Suprapubic skin (tissue), 4 donors: ENCODE measurements around the gene HOXA7. TPM values are rescaled to one million over a fixed set of nuclear protein-coding genes. Genes with fewer than 3 reads are reported as not detected.

Experiments
- DNase-seq, 2 donors: peaks; one replicate each; pipeline ENCODE4 v3.0.0-alpha.2; 2019; ENCODE audit warnings: low spot score in 2 of 2
- H3K27ac ChIP-seq: fragments of 200-600 bp; sonication (generic); one replicate; pipeline ENCODE4 v1.5.1; 2019
- H3K27me3 ChIP-seq: fragments of 200-600 bp; sonication (generic); one replicate; pipeline ENCODE4 v1.5.1; 2019
- H3K36me3 ChIP-seq: fragments of 200-600 bp; sonication (generic); one replicate; pipeline ENCODE4 v1.5.1; 2019
- H3K4me1 ChIP-seq: fragments of 200-600 bp; sonication (generic); one replicate; pipeline ENCODE4 v1.5.1; 2019
- H3K4me3 ChIP-seq: fragments of 200-600 bp; sonication (generic); one replicate; pipeline ENCODE4 v1.5.1; 2019; ENCODE audit warnings: mild to moderate bottlenecking
- H3K9me3 ChIP-seq: fragments of 200-600 bp; sonication (generic); one replicate; pipeline ENCODE4 v1.5.1; 2019
- EP300 ChIP-seq: sonication (generic); formaldehyde crosslinking; IDR thresholded peaks from one replicate; pipeline ENCODE4 v1.6.1; 2017; ENCODE audit warnings: antibody characterized with exemption
- POLR2A ChIP-seq, 2 donors: fragments of 450-650 bp; IDR thresholded peaks; one replicate each; pipeline ENCODE4 v1.6.1; 2017; ENCODE audit warnings: antibody characterized with exemption in 2 of 2, mild to moderate bottlenecking in 2 of 2, moderate library complexity in 2 of 2
- POLR2AphosphoS5 ChIP-seq, 3 donors: sonication (generic); formaldehyde crosslinking; IDR thresholded peaks; one replicate each; pipeline ENCODE4 v1.6.1; 2017; ENCODE audit warnings: antibody characterized with exemption in 3 of 3
- WGBS: methylation state at CpG from one replicate; pipeline ENCODE4 v1.1.5; 2018; 5-methylcytosine and 5-hydroxymethylcytosine counted together
- total RNA-seq, 4 donors: library from RNA; depleted of rRNA; stranded (reverse); fragments of >200 nt; gene quantifications; one replicate each; pipeline ENCODE4 v1.1.0, GENCODE V29; 2016
- TF ChIP-seq, protein P1 (sequence below), 2 donors: fragments of 200-600 bp in 1 of 2; fragments of 450-650 bp in 1 of 2; sonication (generic) in 1 of 2; IDR thresholded peaks; one replicate each; pipeline ENCODE4 v1.5.1; 2016 to 2019; ENCODE audit warnings: antibody characterized with exemption in 2 of 2, mild to moderate bottlenecking in 1 of 2, moderate library complexity in 1 of 2

HOXA7 gene
- total RNA-seq, 4 donors from 2014 or later: 14.8 to 23.6 (median 17.5) TPM

DNA sequence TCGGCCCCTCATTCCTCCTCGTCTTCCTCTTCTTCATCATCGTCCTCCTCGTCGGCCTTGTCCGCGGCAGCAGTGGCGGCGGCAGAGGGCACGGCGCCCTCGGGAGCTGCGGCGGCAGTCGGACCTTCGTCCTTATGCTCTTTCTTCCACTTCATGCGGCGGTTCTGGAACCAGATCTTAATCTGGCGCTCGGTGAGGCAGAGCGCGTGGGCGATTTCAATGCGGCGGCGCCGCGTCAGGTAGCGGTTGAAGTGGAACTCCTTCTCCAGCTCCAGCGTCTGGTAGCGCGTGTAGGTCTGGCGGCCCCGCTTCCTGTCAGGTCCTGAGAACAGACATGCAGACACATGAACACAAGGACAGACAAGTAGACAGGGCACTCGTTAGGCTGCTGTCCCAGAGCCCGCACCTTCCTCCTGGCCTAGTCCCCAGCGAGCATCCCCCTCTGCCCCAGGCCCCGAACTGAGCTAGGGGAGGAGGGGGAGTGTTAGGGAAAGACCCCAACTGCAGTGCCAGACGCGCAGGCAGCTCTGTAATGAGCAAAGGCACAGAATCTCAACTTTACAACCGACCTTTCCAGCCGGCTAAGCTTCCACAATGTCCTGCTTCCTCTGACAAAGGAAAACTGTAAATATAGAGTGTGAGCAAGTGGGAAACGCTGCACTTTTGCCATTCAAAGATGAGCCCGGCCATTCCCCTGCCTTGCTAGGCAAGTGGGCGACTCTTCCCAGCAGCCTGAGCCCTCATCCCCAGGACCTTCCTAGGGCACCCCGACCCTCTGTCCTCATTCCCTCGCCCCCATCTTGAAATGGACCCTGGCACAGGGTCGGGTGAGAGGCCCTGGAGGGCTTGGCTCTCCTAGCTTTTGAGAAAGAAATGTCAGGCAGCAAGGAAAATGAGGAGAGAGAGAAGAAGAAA lies 1.3 kb downstream of the HOXA7 start:
- peaks cover 15% of the 10 kb centered on the region for H3K27me3 ChIP-seq
- peak overlapping the region; percentile 84 for H3K4me3 ChIP-seq
- peak overlapping the region; percentile 97 for H3K27ac ChIP-seq
- peaks cover 86% of the 10 kb centered on the region for H3K4me1 ChIP-seq
- H3K9me3 ChIP-seq: no peaks in the 10 kb centered on the region
- no peaks in the 10 kb centered on the region for H3K36me3 ChIP-seq
- no peak for TF ChIP-seq POLR2AphosphoS5 (IDR thresholded peaks at IDR 0.05)
- TF ChIP-seq, protein P1, sequence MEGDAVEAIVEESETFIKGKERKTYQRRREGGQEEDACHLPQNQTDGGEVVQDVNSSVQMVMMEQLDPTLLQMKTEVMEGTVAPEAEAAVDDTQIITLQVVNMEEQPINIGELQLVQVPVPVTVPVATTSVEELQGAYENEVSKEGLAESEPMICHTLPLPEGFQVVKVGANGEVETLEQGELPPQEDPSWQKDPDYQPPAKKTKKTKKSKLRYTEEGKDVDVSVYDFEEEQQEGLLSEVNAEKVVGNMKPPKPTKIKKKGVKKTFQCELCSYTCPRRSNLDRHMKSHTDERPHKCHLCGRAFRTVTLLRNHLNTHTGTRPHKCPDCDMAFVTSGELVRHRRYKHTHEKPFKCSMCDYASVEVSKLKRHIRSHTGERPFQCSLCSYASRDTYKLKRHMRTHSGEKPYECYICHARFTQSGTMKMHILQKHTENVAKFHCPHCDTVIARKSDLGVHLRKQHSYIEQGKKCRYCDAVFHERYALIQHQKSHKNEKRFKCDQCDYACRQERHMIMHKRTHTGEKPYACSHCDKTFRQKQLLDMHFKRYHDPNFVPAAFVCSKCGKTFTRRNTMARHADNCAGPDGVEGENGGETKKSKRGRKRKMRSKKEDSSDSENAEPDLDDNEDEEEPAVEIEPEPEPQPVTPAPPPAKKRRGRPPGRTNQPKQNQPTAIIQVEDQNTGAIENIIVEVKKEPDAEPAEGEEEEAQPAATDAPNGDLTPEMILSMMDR (IDR thresholded peaks at IDR 0.05): no peak
- peak; percentile 70 to 77 for DNase-seq
- WGBS: 49% methylated on average over 27 of the region's 48 CpGs

DNA sequence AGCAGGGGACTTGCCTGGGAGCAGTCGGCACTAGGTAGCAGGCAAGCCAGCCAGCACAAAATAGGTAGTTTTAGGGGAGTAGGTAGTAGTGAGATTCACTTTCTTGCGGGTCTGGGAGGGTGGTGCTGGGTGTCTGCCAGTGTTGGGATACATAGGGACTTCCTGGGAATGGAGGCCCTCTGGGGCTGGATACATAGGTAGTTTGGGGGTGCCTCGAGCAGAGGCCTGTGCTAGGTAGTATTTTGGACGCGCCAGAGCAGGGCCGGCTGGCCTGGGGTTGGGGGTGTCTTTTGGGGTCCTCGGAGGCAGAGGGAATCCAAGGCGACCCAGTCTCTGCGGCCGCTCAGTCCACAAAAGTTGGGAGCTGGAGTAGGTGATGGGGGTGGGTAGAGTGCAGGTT lies 2.1 kb downstream of the HOXA7 start:
- peak in 1 of 2 donors; percentile 76 for DNase-seq
- H3K4me3 ChIP-seq: peak overlapping the region; percentile 84
- TF ChIP-seq POLR2AphosphoS5 (IDR thresholded peaks at IDR 0.05) (no peak), EP300 (no peak), POLR2A (IDR thresholded peaks at IDR 0.05) (no peak)
- TF ChIP-seq, protein P1 (IDR thresholded peaks at IDR 0.05): no peak
- H3K9me3 ChIP-seq: no peaks in the 10 kb centered on the region
- 70% methylated on average over 10 of the region's 10 CpGs for WGBS
- H3K4me1 ChIP-seq: peaks cover 91% of the 10 kb centered on the region
- H3K27ac ChIP-seq: peak overlapping the region; percentile 97
- no peaks in the 10 kb centered on the region for H3K36me3 ChIP-seq
- H3K27me3 ChIP-seq: peaks cover 15% of the 10 kb centered on the region

DNA sequence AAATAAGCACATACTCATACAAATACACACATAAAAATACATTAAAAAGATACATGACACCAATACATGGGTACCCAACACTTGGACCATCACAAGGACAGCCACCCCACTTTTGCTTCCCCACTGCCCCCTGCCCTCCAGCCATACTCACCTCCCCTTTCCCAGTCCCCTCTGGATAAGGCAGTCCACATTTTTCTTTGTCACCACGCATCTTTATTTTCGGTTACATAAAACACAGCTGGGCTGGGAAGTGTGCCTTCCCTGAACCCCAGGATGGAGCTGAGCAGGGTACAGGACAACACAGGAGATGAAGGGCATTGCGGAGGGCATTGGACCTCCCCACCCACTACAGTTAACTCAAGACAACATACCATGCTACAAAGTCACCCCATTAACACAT lies 2.9 kb downstream of the HOXA7 start:
- no peak for DNase-seq
- H3K27ac ChIP-seq: peak overlapping the region; percentile 97
- H3K4me3 ChIP-seq: no peak overlapping the region
- H3K27me3 ChIP-seq: peaks cover 19% of the 10 kb centered on the region
- no peaks in the 10 kb centered on the region for H3K36me3 ChIP-seq
- 70% methylated on average over 3 of the region's 3 CpGs for whole genome bisulfite sequencing
- peaks cover 95% of the 10 kb centered on the region for H3K4me1 ChIP-seq
- no peak for TF ChIP-seq EP300
- no peak for TF ChIP-seq POLR2A (IDR thresholded peaks at IDR 0.05)
- TF ChIP-seq POLR2AphosphoS5 (IDR thresholded peaks at IDR 0.05): no peak
- TF ChIP-seq, protein P1 (IDR thresholded peaks at IDR 0.05): no peak
- H3K9me3 ChIP-seq: no peaks in the 10 kb centered on the region

DNA sequence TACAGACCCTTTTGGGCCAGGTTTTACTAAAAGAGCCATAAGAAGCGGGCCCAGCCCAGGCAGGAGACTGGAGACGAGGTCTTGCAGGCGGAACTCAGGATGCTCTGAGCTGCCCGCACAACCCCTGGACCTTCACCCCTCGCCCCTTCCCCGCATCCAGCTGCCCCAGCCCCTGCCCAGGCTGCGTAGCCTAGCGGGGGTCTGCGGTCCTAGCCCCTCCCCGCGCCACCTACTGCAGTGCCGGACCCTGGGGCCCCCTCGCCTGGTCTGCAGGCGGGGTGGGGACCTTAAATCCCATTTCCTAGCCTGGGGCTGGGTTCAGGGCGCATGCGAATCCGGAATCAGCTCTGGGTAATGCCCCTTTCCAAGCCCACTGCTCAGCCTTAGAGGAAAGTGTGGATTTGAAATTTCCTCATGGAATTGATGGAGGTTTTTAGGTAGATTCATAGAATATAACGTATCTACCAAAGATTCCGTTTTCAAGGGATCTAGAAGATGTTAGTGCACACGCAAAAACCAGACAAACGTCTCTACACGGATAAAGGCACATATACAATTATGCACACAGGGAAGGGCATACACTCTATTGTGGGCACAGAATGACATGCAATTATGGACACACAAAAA lies 3.5 kb downstream of the HOXA7 start:
- TF ChIP-seq, protein P1 (IDR thresholded peaks at IDR 0.05): no peak
- TF ChIP-seq EP300: no peak
- TF ChIP-seq POLR2AphosphoS5 (IDR thresholded peaks at IDR 0.05): no peak
- TF ChIP-seq POLR2A (IDR thresholded peaks at IDR 0.05): no peak
- H3K9me3 ChIP-seq: no peaks in the 10 kb centered on the region
- WGBS: 23% methylated on average over 16 of the region's 22 CpGs
- peak overlapping the region; percentile 97 for H3K27ac ChIP-seq
- H3K36me3 ChIP-seq: no peaks in the 10 kb centered on the region
- peaks cover 19% of the 10 kb centered on the region for H3K27me3 ChIP-seq
- H3K4me3 ChIP-seq: peak overlapping the region; percentile 53
- peaks cover 96% of the 10 kb centered on the region for H3K4me1 ChIP-seq
- no peak for DNase-seq
